GM19324 (cell line): ENCODE data around the gene RBM10.
"Not testable (repeated sequence)": the region's sequence is repeated elsewhere in the genome, so short reads cannot be mapped to it uniquely, and the experiment has no call there.

Experiments
- ATAC-seq: cut with Tn5 transposase; IDR thresholded peaks from one replicate; pipeline ENCODE4 v1.9.1; 2021; ENCODE audit warnings: mild to moderate bottlenecking, moderate library complexity; ENCODE audit not compliant: unreplicated experiment, low FRiP score

The RBM10 gene, protein sequence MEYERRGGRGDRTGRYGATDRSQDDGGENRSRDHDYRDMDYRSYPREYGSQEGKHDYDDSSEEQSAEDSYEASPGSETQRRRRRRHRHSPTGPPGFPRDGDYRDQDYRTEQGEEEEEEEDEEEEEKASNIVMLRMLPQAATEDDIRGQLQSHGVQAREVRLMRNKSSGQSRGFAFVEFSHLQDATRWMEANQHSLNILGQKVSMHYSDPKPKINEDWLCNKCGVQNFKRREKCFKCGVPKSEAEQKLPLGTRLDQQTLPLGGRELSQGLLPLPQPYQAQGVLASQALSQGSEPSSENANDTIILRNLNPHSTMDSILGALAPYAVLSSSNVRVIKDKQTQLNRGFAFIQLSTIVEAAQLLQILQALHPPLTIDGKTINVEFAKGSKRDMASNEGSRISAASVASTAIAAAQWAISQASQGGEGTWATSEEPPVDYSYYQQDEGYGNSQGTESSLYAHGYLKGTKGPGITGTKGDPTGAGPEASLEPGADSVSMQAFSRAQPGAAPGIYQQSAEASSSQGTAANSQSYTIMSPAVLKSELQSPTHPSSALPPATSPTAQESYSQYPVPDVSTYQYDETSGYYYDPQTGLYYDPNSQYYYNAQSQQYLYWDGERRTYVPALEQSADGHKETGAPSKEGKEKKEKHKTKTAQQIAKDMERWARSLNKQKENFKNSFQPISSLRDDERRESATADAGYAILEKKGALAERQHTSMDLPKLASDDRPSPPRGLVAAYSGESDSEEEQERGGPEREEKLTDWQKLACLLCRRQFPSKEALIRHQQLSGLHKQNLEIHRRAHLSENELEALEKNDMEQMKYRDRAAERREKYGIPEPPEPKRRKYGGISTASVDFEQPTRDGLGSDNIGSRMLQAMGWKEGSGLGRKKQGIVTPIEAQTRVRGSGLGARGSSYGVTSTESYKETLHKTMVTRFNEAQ

DNA sequence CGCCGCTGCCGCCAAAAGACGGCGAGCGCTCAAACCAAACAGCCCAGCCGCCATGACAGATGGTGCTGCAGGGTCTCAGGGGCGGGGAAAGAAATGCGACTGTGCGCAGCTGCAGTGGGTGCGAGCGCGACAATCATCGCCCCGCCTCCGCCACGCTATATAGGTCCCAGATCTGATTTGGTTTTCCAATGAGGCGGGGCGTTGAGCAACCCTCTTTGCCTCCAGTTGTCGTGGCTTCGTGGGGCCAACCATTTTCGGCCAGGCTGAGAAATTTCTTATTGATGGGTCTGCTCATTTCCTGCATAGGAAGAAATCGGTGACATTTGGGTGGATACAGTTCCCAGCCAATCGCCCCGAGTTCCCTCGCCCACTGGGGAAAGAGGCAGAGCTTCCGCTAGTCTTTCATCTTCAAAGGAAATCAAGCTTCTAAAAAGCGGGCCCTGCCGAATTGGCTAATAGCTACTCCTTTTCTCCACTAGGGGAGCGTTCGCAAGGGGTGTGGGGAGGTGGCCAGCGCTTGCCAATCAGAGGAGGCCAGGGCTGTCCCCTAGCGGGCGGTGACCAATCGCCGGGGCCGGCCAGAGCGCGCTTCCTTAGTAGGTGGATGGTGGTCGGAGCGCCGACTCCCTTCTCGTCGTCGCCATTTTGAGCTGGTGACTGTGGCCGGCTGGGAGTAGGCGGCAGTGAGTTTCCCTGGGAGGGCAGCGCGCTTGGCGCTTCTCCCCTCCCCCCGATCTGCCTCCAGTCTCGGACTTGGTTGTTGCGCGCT lies at the start of gene RBM10, which contains the start of gene NDUFB11:
RBM10 (plus strand) TSS at position 596 of the 769 bp plus-strand sequence. CDS start 2,261 bp downstream, outside the sequence.
NDUFB11 (minus strand) TSS at position 77 of the 769 bp plus-strand sequence; CDS start at position 54, 23 bp downstream.
- ATAC-seq = peak; percentile 86

DNA sequence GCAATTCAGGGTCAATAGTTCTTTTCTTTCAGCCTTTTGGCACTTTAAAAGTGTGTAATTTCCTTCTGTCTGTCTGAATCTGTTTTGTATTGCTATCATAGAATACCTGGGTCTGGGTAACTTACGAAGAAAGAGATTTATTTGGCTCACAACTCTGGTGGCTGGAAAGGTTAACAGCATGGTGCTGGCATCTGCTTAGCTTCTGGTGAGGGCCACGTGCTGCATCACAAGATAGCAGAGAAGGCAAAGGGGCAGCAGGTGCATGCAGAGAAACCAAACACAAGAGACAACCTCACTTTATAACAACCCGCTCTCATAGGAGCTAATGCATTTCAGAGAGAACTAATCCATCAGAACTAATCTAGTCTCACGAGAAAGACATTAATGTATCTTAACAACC lies 48.0 kb upstream of the RBM10 start:
- no peak for ATAC-seq

DNA sequence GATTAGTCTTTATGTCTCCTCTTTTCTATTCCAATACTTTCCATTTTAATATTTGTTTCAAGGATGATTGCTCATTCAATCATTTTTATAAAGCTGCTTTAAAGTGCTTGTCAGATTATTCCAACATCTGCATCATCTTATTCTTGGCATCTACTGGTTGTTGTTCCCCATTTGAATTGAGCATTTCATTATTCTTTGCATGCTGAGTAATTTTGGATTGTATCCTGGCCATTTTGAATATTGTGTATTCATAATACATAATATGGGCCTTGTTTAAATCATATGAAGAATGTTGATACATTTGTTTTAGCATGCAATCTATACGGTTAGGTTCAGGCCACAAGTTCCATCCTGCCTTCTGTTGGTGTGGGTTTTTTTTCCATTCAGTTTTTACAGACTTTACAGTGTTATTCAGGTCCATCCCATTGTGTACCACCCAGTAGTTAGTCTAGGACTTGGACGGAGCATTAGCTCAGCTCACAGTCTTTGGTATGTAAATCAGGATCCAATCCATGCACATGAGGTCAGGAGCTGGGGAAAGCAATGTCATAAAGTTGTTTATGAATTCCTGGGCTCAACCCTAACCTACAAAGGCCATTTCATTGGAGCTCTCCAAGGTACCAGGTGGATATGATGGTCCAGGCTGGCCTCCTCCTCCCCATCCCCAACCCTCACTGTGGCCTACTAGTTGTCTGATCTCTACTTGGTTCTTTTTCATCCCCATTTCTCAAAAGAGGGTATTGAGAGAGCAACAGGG lies 46.5 kb upstream of the RBM10 start:
- no peak for ATAC-seq

DNA sequence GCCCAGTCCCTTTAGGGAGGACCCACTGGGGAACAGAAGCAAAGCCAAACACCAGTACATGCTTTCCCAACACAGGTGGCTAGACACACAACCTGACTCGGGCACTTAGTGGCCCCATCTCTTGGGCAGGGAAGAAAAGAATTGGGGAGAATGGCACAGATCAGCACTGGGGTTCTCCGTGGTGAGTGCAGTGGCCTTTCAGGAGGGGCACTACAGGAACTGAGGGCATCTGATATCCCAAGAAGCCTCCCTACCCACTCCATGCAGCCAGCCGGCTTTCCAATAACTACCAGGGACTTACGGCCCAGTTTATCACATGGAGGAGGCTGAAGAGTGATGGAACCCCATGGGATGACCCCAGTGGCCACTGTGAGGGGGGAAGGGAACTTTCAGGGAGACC lies 43.8 kb upstream of the RBM10 start:
- ATAC-seq = no peak

DNA sequence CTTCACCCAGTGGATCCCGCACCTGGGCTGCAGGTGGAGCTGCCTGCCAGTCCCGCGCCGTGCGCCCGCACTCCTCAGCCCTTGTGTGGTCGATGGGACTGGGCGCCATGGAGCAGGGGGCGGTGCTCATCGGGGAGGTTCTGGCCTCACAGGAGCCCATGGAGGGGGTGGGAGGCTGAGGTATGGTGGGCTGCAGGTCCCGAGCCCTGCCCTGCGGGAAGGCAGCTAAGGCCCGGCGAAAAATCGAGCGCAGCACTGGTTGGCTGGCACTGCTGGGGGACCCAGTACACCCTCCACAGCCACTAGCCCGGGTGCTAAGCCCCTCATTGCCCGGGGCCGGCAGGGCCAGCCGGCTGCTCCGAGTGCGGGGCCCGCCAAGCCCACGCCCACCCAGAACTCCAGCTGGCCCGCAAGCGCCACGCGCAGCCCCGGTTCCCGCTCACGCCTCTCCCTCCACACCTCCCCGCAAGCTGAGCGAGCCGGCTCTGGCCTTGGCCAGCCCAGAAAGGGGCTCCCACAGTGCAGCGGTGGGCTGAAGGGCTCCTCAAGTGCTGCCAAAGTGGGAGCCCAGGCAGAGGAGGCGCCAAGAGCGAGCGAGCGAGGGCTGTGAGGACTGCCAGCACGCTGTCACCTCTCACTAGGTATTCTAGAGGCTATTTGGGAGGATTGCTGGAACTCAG lies 33.9 kb upstream of the RBM10 start:
- not testable (repeated sequence) for ATAC-seq

DNA sequence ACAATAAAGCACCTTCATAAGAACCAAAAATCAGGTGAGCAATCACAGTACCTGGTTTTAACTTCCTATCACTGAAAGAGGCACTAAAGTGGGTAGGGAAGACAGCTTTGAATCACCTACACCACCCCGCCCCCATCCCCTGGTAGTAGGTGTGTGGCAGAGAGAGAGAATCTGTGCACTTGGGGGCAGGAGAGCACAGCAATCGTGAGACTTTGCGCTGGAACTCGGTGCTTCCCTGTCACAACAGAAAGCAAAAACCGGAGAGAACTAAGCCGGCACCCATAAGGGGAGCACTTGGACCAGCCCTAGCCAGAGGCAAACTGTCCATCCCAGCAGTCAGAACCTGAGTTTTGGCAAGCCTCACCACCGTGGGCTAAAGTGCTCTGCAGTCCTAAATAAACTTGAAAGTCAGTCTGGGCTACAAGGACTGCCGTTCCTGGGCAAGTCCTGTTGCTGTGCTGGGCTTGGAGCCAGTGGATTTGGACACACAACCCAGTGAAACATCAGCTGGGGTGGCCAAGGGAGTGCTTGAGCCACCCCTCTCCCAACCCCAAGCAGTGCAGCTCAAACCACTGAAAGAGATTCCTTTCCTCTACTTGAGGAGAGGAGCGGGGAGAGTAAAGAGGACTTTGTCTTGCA lies 32.6 kb upstream of the RBM10 start:
- ATAC-seq = no peak

DNA sequence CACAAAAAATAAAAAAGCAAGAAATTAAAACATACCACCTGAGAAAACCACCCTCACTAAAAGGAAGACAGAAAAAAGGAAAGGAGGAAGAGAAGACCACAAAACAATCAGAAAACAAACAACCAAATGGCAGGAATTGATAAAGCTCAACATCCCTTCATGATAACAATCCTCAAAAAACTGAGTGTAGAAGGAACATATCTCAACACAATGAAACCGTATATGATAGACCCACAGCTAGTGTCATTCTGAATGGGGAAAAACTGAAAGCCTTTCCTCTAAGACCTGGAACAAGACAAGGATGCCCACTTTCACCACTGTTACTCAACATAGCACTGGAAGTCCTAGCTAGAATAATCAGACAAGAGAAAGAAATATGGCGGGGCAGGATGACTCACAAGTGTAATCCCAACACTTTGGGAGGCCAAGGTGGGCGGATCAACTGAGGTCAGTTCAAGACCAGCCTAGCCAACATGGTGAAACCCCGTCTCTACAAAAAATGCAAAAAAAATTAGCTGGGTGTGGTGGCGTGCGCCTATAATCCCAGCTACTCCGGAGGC lies 28.4 kb upstream of the RBM10 start:
- not testable (repeated sequence) for ATAC-seq

DNA sequence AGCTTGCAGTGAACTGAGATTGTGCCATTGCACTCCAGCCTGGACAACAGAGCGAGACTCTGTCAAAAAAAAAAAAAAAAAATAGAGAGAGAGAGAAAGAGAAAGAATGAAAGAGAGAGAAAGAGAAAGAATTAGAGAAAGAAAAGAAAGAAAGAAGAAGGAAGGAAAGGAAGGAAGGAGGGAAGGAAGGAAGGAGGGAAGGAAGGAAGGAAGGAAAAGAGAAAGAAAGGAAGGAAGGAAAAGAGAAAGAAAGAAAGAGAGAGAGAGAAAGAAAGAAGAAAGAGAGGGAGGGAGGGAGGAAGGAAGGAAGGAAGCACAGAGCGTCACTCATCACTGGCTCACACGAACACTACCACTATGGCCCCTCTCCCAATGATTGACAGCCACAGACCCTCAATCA lies 20.6 kb upstream of the RBM10 start:
- not testable (repeated sequence) for ATAC-seq

DNA sequence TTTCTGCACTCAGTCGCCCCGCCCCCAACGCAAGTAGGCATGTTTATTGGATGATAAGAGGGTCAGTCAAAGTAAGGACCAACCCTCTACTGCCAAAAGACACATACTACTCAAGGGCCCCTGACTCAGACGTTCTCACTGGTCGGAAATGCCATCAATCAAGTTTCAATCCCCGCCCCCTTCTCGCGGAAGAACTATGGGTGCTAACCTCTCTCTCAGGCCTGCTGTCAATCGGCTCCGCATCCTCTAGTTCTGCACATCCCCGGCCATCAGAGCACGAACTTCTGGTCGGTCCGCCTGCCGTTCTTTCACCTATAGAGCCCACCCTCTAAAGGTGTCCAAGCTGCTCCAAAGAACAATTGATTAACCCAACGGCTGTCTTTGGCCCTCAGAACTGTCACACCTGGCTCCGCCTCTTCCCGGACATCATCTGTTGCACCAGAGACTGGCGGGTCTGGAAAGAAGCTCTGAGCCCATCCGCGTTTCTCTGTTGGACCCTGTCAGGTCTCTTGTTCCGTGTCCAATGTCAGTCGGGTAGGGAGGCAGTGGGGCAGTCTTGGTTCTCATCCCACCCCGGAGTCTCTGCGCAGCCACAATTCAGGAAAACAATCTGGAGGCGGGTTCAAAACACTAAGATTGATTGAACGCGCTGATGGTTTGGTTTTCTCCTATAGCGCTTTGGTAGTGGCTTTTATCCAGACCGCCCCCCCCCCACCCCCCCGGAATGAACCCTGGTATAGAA lies 15.7 kb upstream of the RBM10 start:
- ATAC-seq = peak; percentile 96

DNA sequence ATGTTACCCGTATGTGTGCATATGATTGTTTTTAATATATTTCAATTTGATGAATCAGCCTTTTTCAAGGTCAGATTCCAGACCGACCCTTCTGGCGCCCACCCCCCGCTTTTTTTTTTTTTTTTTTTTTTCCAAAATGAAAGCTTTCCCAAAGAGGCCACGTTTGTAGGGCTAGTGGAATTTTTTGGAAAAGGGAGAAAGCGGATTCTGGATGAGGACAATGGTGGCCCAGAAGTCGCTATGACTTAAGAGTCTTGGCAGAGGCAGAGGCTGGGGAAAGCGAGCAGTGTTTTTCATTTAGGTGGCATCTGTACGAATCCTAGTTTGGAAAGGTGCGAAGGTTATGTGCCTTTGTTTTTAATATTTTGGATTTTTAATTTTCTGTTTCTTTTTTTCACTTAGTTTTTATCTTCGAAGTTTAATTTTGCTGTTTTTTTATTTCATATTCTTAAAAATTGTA lies 15.1 kb upstream of the RBM10 start:
- no peak for ATAC-seq

DNA sequence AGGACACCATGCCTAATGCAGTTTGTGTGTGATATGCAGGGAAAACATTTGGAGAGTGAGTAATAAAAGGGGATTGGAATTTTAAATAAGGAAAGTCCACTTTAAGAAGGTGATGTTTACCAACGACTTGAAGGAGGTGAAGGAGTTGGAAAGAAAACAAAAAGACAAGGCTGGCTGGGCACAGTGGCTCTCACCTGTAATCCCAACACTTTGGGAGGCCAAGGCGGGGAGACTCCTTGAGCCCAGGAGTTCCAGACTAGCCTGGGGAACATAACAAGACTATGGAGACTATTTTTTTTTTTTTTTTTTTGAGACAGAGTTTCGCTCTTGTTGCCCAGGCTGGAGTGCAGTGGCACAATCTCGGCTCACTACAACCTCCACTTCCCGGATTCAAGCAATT lies 11.5 kb upstream of the RBM10 start:
- no peak for ATAC-seq

DNA sequence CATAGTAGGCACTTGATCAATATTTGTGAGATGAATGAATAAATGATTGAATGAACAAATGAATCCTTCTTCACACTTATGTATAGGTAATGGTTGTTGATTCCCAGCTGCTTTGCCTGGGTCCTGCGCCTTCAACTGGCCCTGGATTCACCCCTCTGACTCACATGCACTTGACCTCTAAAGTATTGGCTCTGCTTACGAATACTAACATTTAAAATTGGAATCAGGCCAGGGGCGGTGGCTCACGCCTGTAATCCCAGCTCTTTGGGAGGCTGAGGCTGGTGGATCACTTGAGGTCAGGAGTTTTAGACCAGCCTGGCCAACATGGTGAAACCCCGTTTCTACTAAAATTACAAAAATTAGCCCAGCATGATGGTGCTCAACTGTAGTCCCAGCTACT lies 9.4 kb upstream of the RBM10 start:
- ATAC-seq = not testable (repeated sequence)

DNA sequence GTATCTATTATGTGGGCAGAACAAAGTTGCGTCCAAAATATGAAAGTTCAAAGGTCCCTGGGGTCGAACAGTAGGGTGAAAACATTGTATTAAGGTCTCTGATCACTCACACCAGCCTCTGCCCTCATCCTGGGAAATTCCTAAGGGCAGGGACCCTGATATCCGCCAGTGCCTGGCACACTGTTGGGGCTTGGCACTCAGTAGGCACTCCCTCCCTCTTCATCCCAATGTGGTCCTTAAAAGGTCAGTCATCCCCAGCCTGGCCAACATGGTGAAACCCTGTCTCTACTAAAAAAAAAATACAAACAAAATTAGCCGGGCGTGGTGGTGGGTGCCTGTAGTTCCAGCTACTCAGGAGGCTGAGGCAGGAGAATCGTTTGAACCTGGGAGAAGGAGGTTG lies 6.8 kb upstream of the RBM10 start:
- no peak for ATAC-seq

DNA sequence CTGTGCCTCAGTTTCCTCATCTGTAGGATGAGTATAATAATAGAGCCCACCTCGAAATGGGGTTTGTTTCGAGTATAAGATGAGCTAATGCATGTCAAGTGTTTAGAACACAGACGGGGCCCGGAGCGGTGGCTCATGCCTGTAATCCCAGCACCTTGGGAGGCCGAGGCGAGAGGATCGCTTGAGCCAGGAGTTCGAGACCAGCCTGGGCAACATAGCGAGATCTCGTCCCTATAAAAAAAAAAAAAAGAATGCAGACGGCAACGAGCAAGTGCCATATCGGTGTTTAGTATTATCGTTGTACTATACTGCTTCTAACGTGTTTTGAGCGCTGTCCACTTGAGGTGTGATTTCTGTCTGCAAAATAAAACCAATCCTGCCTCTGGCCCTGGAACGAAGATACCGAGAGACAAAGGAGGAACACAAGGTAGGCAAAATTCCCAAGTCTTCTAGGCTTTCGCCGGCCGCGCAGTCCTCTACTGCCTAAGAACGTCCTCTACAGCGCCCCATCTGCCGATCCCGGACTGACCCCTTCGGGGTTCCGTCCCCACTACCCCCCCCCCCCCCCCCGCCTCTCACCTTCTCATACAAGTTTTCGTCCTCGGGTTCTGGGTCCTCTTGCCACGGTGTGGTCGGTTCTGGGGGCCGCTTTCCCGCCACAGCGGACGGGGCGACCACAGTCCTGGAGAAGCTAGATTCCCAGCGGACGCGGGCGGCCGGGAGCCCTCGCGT lies 961 bp upstream of the RBM10 start:
- no peak for ATAC-seq

DNA sequence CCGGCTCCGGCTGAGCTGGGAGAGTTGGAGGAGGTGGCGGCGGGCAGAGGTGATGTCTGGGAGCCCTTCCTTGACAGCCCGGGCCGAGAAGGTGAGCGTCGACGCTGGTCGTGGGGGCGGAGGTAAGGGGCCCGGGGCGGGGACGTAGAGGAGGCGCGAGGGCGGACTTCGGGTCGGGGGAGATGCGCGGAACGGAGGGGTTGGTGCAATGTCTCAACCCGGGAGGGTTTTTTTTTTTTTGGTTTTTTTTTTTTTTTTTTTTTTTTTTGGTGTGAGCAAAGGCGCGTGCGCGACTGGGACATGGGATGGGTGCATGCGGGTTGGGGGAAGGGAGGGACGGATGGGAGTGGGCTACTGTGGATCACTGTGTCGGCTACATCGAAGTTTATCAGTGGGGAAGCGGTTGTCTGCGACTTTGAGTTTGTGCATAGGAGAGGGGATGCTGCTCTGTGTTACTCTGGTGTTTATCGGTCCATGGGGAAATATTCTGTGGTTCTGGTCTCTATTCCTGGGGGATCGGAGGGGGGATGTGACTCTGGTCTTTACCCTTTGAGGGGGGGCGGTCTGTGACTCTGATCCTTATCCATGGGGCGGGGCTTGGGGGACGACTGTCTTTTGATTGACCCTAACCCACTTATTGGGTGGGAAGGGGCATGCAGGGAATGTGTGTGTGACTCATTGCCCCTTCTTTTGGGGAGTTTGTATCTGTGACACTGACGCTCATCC lies 537 bp downstream of the RBM10 start:
- peak; percentile 27 for ATAC-seq
